Measurements from ENCODE around the gene XYLB.

The XYLB gene

GRCh38 chr3:38364721-38365400, 18.3 kb downstream of the XYLB start:
- DNase-seq (ENCODE audit: low read depth) = no peak
- no peak overlapping the region for H3K4me3 ChIP-seq (ENCODE audit: low read depth, low read length)
- no peak for TF ChIP-seq CTCF (IDR thresholded peaks at IDR 0.05; ENCODE audit: low read depth, low read length, missing control alignments)

GRCh38 chr3:38365469-38366062, 19.0 kb downstream of the XYLB start:
- no peak for DNase-seq (ENCODE audit: low read depth)
- H3K4me3 ChIP-seq (ENCODE audit: low read depth, low read length) = no peak overlapping the region
- TF ChIP-seq CTCF (IDR thresholded peaks at IDR 0.05; ENCODE audit: low read depth, low read length, missing control alignments) = no peak

- TF ChIP-seq CTCF (IDR thresholded peaks at IDR 0.05; ENCODE audit: low read depth, low read length, missing control alignments) = no peak
- DNase-seq (ENCODE audit: low read depth) = no peak
- no peak overlapping the region for H3K4me3 ChIP-seq (ENCODE audit: low read depth, low read length)
These were observed 19.5 kb downstream of the XYLB start for GRCh38 chr3:38366082-38366481.

GRCh38 chr3:38367779-38368178, 21.2 kb downstream of the XYLB start:
- DNase-seq (ENCODE audit: low read depth) = no peak
- no peak overlapping the region for H3K4me3 ChIP-seq (ENCODE audit: low read depth, low read length)
- no peak for TF ChIP-seq CTCF (IDR thresholded peaks at IDR 0.05; ENCODE audit: low read depth, low read length, missing control alignments)

- no peak for TF ChIP-seq CTCF (IDR thresholded peaks at IDR 0.05; ENCODE audit: low read depth, low read length, missing control alignments)
- H3K4me3 ChIP-seq (ENCODE audit: low read depth, low read length) = no peak overlapping the region
- no peak for DNase-seq (ENCODE audit: low read depth)
These were observed 21.7 kb downstream of the XYLB start for GRCh38 chr3:38368238-38368637.

- no peak for DNase-seq (ENCODE audit: low read depth)
- H3K4me3 ChIP-seq (ENCODE audit: low read depth, low read length) = no peak overlapping the region
- no peak for TF ChIP-seq CTCF (IDR thresholded peaks at IDR 0.05; ENCODE audit: low read depth, low read length, missing control alignments)
These were observed 22.6 kb downstream of the XYLB start for GRCh38 chr3:38369186-38369585.

GRCh38 chr3:38370149-38370548, 23.6 kb downstream of the XYLB start:
- no peak overlapping the region for H3K4me3 ChIP-seq (ENCODE audit: low read depth, low read length)
- TF ChIP-seq CTCF (IDR thresholded peaks at IDR 0.05; ENCODE audit: low read depth, low read length, missing control alignments) = no peak
- DNase-seq (ENCODE audit: low read depth) = no peak
